Ishikawa (cell line): ENCODE results near the gene CXCL8.

Source experiments
- CEBPB ChIP-seq: IDR thresholded peaks from 2 replicates; pipeline ENCODE4 v1.6.1; 2012
- EGR1 ChIP-seq: IDR thresholded peaks from 2 replicates; pipeline ENCODE4 v1.6.1; 2012
- EP300 ChIP-seq: IDR thresholded peaks from 2 replicates; pipeline ENCODE4 v1.6.1; 2012; ENCODE audit warnings: borderline replicate concordance
- FOXM1 ChIP-seq: IDR thresholded peaks from 2 replicates; pipeline ENCODE4 v1.6.1; 2012; ENCODE audit warnings: low read depth, borderline replicate concordance
- NFIC ChIP-seq: IDR thresholded peaks from 2 replicates; pipeline ENCODE4 v1.6.1; 2012
- RAD21 ChIP-seq: IDR thresholded peaks from 2 replicates; pipeline ENCODE4 v1.6.1; 2012; ENCODE audit warnings: low read depth
- TAF1 ChIP-seq: IDR thresholded peaks from 2 replicates; pipeline ENCODE4 v1.6.1; 2012; ENCODE audit warnings: low read depth, mild to moderate bottlenecking
- TCF12 ChIP-seq: IDR thresholded peaks from 2 replicates; pipeline ENCODE4 v1.6.1; 2012; ENCODE audit warnings: low read depth
- ZBTB7A ChIP-seq: IDR thresholded peaks from 2 replicates; pipeline ENCODE4 v1.6.1; 2012; ENCODE audit warnings: low read depth
- TF ChIP-seq, protein P1 (sequence below): IDR thresholded peaks from 2 replicates; pipeline ENCODE4 v1.6.1; 2012
- TF ChIP-seq, protein P2 (sequence below): IDR thresholded peaks from 2 replicates; pipeline ENCODE4 v1.6.1; 2012

- TF ChIP-seq, protein P1, sequence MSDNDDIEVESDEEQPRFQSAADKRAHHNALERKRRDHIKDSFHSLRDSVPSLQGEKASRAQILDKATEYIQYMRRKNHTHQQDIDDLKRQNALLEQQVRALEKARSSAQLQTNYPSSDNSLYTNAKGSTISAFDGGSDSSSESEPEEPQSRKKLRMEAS = no peak
- TF ChIP-seq, protein P2, sequence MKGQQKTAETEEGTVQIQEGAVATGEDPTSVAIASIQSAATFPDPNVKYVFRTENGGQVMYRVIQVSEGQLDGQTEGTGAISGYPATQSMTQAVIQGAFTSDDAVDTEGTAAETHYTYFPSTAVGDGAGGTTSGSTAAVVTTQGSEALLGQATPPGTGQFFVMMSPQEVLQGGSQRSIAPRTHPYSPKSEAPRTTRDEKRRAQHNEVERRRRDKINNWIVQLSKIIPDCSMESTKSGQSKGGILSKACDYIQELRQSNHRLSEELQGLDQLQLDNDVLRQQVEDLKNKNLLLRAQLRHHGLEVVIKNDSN = no peak
- TF ChIP-seq EGR1 (no peak), CEBPB (no peak), RAD21 (no peak), TCF12 (no peak), FOXM1 (no peak), NFIC (no peak), ZBTB7A (no peak), EP300 (no peak), TAF1 (no peak)
Observed at GRCh38 chr4:73751830-73752229, 11.5 kb downstream of the CXCL8 start.
